ENCODE data around the gene ZBTB42.

DNA sequence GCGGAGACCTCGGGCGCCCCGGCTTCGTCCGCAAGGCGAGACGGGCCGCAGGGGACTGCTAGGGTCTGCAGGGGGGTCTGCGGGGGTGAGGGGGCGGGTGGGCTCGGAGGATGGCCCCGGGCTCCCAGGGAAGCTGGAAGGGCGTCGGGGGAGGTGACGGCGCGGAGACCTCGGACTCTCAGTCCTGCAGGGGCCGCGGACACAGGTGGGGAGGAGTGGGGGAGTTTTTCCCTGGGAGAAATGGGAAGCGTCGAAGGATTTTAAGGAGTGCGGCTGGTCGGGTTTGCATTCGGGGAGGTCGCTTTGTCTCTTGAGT is 25.9 kb downstream of the ZBTB42 start:
- TF ChIP-seq, protein P1, sequence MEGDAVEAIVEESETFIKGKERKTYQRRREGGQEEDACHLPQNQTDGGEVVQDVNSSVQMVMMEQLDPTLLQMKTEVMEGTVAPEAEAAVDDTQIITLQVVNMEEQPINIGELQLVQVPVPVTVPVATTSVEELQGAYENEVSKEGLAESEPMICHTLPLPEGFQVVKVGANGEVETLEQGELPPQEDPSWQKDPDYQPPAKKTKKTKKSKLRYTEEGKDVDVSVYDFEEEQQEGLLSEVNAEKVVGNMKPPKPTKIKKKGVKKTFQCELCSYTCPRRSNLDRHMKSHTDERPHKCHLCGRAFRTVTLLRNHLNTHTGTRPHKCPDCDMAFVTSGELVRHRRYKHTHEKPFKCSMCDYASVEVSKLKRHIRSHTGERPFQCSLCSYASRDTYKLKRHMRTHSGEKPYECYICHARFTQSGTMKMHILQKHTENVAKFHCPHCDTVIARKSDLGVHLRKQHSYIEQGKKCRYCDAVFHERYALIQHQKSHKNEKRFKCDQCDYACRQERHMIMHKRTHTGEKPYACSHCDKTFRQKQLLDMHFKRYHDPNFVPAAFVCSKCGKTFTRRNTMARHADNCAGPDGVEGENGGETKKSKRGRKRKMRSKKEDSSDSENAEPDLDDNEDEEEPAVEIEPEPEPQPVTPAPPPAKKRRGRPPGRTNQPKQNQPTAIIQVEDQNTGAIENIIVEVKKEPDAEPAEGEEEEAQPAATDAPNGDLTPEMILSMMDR (IDR thresholded peaks at IDR 0.05): no peak
- TF ChIP-seq CREM (CRISPR knock-in tag; IDR thresholded peaks at IDR 0.05) (no peak), ELF4 (CRISPR knock-in tag; IDR thresholded peaks at IDR 0.05; ENCODE audit: low read depth) (no peak)

Data from WTC11 (cell line).